Tibial artery (tissue), 4 donors: ENCODE measurements around the gene ROR1.

Experiments used
- DNase-seq, 2 donors: peaks; one replicate each; pipeline ENCODE4 v3.0.0-alpha.2; 2019
- H3K27ac ChIP-seq, 2 donors: fragments of 200-600 bp; sonication (generic) in 1 of 2; 1 replicate in 1 of 2; 2 replicates in 1 of 2; pipeline ENCODE4 v1.5.1; 2018 to 2019; ENCODE audit warnings: mild to moderate bottlenecking in 1 of 2
- H3K27me3 ChIP-seq, 2 donors: fragments of 200-600 bp; sonication (generic) in 1 of 2; one replicate each; pipeline versions ENCODE4 v1.5.1 to v1.6.0; 2016 to 2019
- H3K36me3 ChIP-seq, 3 donors: fragments of 200-600 bp; sonication (generic) in 2 of 3; one replicate each; pipeline ENCODE4 v1.5.1; 2016 to 2019; ENCODE audit warnings: mild to moderate bottlenecking in 2 of 3
- H3K4me1 ChIP-seq, 4 donors: fragments of 200-600 bp; sonication (generic) in 2 of 4; 1 replicate in 3 of 4; 2 replicates in 1 of 4; pipeline ENCODE4 v1.5.1; 2016 to 2019
- H3K4me3 ChIP-seq, 2 donors: fragments of 200-600 bp; sonication (generic) in 1 of 2; 1 replicate in 1 of 2; 2 replicates in 1 of 2; pipeline ENCODE4 v1.5.1; 2018 to 2019; ENCODE audit warnings: mild to moderate bottlenecking in 2 of 2
- H3K9me3 ChIP-seq, 3 donors: fragments of 200-600 bp; sonication (generic) in 1 of 3; one replicate each; pipeline ENCODE4 v1.5.1; 2016 to 2019
- intact Hi-C: fragments of 100-400 bp; cut with DNase I; formaldehyde crosslinking; loops from one replicate; pipeline ENCODE4 v1.15.0; 2023; ENCODE audit warnings: low total_unique reads
- TF ChIP-seq, protein P1 (sequence below), 2 experiments: fragments of 200-600 bp in 1 of 2; fragments of 450-650 bp in 1 of 2; IDR thresholded peaks; one replicate each; pipeline ENCODE4 v1.5.1; 2017 to 2019; ENCODE audit warnings: antibody characterized with exemption in 2 of 2, mild to moderate bottlenecking in 1 of 2, moderate library complexity in 1 of 2

The ROR1 gene

DNA sequence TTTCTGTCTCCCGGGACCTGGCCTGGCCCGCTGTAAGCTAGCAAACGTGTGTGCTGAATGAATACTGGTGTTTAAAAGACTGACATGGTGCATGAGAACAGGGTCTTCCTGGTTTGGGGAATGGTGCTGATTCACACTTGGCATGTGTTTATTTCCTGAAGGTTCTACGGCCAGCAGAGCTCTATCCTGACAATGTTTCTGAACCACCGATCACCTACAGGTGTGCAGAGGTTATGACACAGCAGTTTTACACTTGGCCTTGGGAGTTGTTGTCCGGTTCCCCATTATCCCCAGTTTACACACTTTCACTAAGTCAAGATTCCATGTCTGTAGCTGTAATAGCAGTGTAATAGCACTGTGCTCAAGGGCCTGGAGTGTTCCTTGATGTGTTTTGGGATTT lies 127.3 kb downstream of the ROR1 start:
- no peaks in the 10 kb centered on the region for H3K36me3 ChIP-seq
- no peaks in the 10 kb centered on the region for H3K27me3 ChIP-seq
- peaks cover 0 to 72% (median 14%) of the 10 kb centered on the region in 4 donors for H3K4me1 ChIP-seq
- intact Hi-C loops, result no loop called here
- H3K4me3 ChIP-seq, result no peak overlapping the region
- H3K27ac ChIP-seq, result no peak overlapping the region
- DNase-seq, result no peak
- H3K9me3 ChIP-seq, result no peaks in the 10 kb centered on the region
- TF ChIP-seq, protein P1, sequence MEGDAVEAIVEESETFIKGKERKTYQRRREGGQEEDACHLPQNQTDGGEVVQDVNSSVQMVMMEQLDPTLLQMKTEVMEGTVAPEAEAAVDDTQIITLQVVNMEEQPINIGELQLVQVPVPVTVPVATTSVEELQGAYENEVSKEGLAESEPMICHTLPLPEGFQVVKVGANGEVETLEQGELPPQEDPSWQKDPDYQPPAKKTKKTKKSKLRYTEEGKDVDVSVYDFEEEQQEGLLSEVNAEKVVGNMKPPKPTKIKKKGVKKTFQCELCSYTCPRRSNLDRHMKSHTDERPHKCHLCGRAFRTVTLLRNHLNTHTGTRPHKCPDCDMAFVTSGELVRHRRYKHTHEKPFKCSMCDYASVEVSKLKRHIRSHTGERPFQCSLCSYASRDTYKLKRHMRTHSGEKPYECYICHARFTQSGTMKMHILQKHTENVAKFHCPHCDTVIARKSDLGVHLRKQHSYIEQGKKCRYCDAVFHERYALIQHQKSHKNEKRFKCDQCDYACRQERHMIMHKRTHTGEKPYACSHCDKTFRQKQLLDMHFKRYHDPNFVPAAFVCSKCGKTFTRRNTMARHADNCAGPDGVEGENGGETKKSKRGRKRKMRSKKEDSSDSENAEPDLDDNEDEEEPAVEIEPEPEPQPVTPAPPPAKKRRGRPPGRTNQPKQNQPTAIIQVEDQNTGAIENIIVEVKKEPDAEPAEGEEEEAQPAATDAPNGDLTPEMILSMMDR (IDR thresholded peaks at IDR 0.05), result no peak

DNA sequence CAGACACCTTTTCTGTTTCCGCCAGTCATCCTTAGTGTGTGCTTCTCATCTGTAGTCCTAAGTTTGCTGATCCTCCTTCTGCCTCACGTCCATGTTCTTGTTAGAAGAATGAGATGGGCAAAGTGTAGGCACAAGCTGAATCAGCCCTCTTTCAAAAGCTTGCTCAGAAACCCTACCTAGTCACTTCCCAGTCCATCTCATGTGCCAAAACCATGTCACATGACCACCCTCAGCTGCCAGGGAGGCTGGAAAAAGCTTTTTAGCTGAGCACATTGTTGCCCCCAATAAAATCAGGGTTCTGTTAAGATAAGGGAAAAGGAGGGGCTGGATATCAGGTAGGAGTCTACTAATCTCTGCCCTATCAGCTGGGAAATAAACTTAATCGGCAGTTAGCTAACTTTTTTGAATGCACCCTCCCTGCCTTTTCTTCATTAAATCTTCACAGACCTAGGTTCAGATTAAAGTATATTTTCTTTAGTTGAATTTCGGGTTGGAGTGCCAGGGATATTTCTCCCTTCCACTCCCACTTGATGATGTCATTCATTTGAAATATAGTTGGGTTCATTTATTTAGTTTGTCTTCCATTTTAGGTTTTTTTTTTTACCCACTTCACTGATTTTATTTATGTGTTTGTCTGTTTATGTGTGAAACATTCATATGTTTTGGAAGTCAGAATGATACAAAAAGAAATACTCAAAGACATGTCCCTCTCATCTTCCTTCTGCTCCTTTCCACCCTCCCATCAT lies 129.2 kb downstream of the ROR1 start:
- Histone ChIP-seq H3K4me3 (no peak overlapping the region), H3K27ac (peak overlapping the region; percentile 42 to 56), H3K27me3 (no peaks in the 10 kb centered on the region), H3K9me3 (no peaks in the 10 kb centered on the region), H3K4me1 (peaks cover 0 to 68% (median 16%) of the 10 kb centered on the region in 4 donors), H3K36me3 (no peaks in the 10 kb centered on the region)
- TF ChIP-seq, protein P1 (IDR thresholded peaks at IDR 0.05), result no peak
- peak in 1 of 2 donors; percentile 75 for DNase-seq
- intact Hi-C loops, result no loop called here

DNA sequence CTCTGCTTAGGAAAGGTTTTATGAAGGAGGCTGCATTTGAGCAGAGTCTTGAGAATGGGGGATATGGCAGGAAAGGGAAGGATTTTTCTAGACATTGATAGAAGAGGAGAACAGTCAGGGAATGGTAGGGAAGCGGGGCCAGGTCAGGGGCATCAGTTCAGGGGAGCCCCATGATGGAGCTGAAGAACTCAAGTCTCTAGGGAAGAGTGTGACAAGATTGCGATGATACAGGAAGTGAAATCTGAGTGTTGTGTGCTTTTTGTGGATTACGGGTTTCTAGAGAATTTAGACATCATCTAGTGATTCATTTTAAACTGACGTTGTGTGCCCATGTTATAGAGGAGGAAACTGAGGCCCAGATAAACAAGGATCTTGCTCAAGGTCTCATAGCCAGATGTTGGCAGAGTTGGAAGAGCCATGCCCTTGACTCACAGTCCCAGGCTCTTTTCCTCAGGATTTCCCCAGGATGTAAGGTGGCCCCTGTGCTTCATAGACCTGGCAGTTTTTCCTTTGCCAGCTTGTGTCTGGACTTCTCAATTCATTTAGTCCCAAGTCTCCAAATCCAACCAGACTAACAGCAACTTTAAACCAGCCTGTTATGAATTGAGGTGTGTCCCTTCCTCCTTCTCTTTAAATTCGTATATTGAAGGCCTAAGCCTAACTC lies 130.3 kb downstream of the ROR1 start:
- H3K27me3 ChIP-seq, result no peaks in the 10 kb centered on the region
- no peak for DNase-seq
- H3K36me3 ChIP-seq, result no peaks in the 10 kb centered on the region
- intact Hi-C loops, result no loop called here
- no peaks in the 10 kb centered on the region for H3K9me3 ChIP-seq
- peaks cover 0 to 68% (median 17%) of the 10 kb centered on the region in 4 donors for H3K4me1 ChIP-seq
- no peak overlapping the region for H3K27ac ChIP-seq
- TF ChIP-seq, protein P1 (IDR thresholded peaks at IDR 0.05), result no peak
- H3K4me3 ChIP-seq, result no peak overlapping the region

DNA sequence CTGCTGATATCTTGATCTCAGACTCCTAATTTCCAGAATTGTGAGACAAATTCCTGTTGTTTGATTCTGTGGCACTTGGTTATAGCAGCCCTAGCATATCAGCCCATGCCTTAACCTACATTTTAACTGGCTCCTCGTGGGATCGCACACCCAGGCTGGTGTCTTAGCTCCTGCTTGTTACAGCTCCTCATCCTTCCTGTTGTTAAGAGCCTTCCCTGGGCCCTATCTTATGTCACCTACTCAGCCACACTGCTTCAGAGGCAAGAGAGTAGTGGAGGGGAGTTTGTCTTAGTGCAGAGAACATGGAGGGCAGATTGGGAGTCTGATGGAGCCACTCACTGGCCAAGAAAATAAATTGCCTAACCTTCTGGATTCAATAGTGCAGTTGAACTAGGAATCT lies 131.0 kb downstream of the ROR1 start:
- TF ChIP-seq, protein P1 (IDR thresholded peaks at IDR 0.05), result no peak
- DNase-seq, result no peak
- H3K9me3 ChIP-seq, result no peaks in the 10 kb centered on the region

DNA sequence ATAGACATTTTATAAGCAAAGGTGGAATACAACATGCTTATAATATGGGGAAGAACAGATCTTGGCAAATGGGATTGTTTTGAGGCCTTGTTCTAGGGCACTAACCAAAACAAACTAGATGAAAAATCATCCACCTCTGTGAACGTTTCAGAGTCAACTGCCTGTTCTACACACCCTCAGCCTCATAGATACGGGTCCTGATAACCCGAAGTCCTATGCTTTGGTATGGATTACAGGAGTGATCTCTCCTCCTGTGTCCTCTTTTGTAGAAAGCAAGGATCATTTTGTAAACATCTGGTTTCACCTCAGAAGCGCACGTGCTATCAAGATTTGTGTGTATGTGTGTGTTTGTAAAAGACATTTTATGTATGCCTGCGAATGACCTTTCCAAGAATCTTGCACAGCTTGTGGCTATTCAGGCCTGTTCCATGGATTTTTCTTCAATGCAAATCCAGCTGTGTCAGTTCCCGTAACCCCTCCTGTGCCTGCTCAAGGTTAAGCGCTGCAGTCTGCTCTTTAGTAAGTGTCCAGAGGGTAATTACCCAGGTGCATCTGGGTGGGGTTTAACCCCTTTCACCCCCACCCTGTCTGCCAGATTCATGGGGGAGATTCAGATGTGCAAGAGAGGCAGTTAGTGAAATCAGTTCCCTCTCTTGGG lies 132.4 kb downstream of the ROR1 start:
- no peak for DNase-seq
- no peak overlapping the region for H3K4me3 ChIP-seq
- no peaks in the 10 kb centered on the region for H3K9me3 ChIP-seq
- no peaks in the 10 kb centered on the region for H3K27me3 ChIP-seq
- H3K4me1 ChIP-seq, result peaks cover 0 to 66% (median 24%) of the 10 kb centered on the region in 4 donors
- intact Hi-C loops, result no loop called here
- H3K36me3 ChIP-seq, result no peaks in the 10 kb centered on the region
- H3K27ac ChIP-seq, result no peak overlapping the region
- TF ChIP-seq, protein P1 (IDR thresholded peaks at IDR 0.05), result no peak

More for the DNA sequence above, 131.0 kb downstream of the ROR1 start:
- Histone ChIP-seq H3K4me3 (no peak overlapping the region), H3K27ac (no peak overlapping the region), H3K36me3 (no peaks in the 10 kb centered on the region), H3K27me3 (no peaks in the 10 kb centered on the region), H3K4me1 (peaks cover 0 to 68% (median 16%) of the 10 kb centered on the region in 4 donors)
- intact Hi-C loops, result no loop called here
